OCI-LY7 (cell line): ENCODE data around the gene UBAP1. TPM values are rescaled to one million over a fixed set of nuclear protein-coding genes. Genes with fewer than 3 reads are reported as not detected.
A peak's percentile ranks its signal among the peaks of the same experiment; 100 is the strongest.

ENCODE experiments used
- BruUV-seq: library from RNA; stranded (reverse); fragments of 400-500 nt; replicated peaks from 2 replicates; lab custom pipeline; 2021; lab: Mats Ljungman, UMichigan
- CTCF ChIA-PET: fragments of 300-600 bp; sonication (Branson Sonifier 250); formaldehyde crosslinking; loops from one replicate; lab custom pipeline; 2022; ENCODE audit warnings: antibody characterized with exemption; ENCODE audit not compliant: unreplicated experiment; lab: Charles Lee
- POLR2A ChIA-PET: fragments of 300-600 bp; sonication (Branson Sonifier 250); formaldehyde crosslinking; loops from one replicate; lab custom pipeline; 2022; ENCODE audit warnings: antibody characterized with exemption; lab: Charles Lee
- DNase-seq: peaks from one replicate; pipeline ENCODE4 v3.0.0-alpha.2; 2015; ENCODE audit warnings: low spot score
- H2AFZ ChIP-seq: fragments of 200-600 bp; sonication (generic), shearing (Covaris generic); 2 replicates; pipeline ENCODE4 v1.6.1; 2014; ENCODE audit warnings: mild to moderate bottlenecking, antibody characterized with exemption, low read length, moderate library complexity
- H3K27ac ChIP-seq: fragments of 200-600 bp; sonication (generic); 2 replicates; pipeline ENCODE4 v1.5.1; 2014; ENCODE audit warnings: mixed run types, low read depth, mild to moderate bottlenecking, moderate library complexity, low read length, inconsistent platforms; ENCODE audit not compliant: poor library complexity, severe bottlenecking
- H3K36me3 ChIP-seq: fragments of 200-600 bp; sonication (generic); 2 replicates; pipeline ENCODE4 v1.6.1; 2014; ENCODE audit warnings: mild to moderate bottlenecking, antibody characterized with exemption, low read length, moderate library complexity, mixed read lengths; ENCODE audit not compliant: insufficient read depth
- H3K4me1 ChIP-seq: fragments of 200-600 bp; sonication (generic); 2 replicates; pipeline ENCODE4 v1.5.1; 2014; ENCODE audit warnings: mild to moderate bottlenecking, low read length; ENCODE audit not compliant: insufficient read depth, poor library complexity, severe bottlenecking
- H3K4me2 ChIP-seq: fragments of 200-600 bp; sonication (generic); 2 replicates; pipeline ENCODE4 v1.6.1; 2014; ENCODE audit warnings: mild to moderate bottlenecking, low read length
- H3K4me3 ChIP-seq: fragments of 200-600 bp; sonication (generic); 2 replicates; pipeline ENCODE4 v1.5.1; 2014; ENCODE audit warnings: mild to moderate bottlenecking, low read depth, low read length; ENCODE audit not compliant: poor library complexity, severe bottlenecking
- H3K79me2 ChIP-seq: fragments of 200-600 bp; sonication (generic); 2 replicates; pipeline ENCODE4 v1.6.1; 2016; ENCODE audit warnings: low read depth, mild to moderate bottlenecking, low read length, moderate library complexity, mixed read lengths; ENCODE audit not compliant: insufficient read depth
- H3K9me2 ChIP-seq: fragments of 200-600 bp; sonication (generic); 2 replicates; pipeline ENCODE4 v1.6.1; 2016; ENCODE audit warnings: mild to moderate bottlenecking, low read length, mixed read lengths; ENCODE audit not compliant: insufficient read depth
- H3K9me3 ChIP-seq: fragments of 200-600 bp; sonication (generic); 2 replicates; pipeline ENCODE4 v1.6.1; 2014; ENCODE audit warnings: mild to moderate bottlenecking, mixed run types, low read length, mixed read lengths
- H4K20me1 ChIP-seq: fragments of 200-600 bp; sonication (generic); 2 replicates; pipeline ENCODE4 v1.6.1; 2014; ENCODE audit warnings: mild to moderate bottlenecking, antibody characterized with exemption, low read length, moderate library complexity, mixed read lengths; ENCODE audit not compliant: insufficient read depth
- EZH2phosphoT487 ChIP-seq: fragments of 200-600 bp; sonication (generic); IDR thresholded peaks from 2 replicates; pipeline ENCODE4 v1.6.1; 2018; ENCODE audit warnings: low read depth, borderline replicate concordance, mild to moderate bottlenecking, mixed run types, antibody characterized with exemption, low read length, moderate library complexity, mixed read lengths
- intact Hi-C: fragments of 100-400 bp; cut with micrococcal nuclease; formaldehyde crosslinking; loops from one replicate; pipeline ENCODE4 v1.10.0; 2022; ENCODE audit not compliant: unreplicated experiment
- total RNA-seq, 2 experiments: library from RNA; depleted of rRNA in 1 of 2; stranded (reverse); fragments of >200 nt in 1 of 2; shearing (Covaris generic) in 1 of 2; gene quantifications; 2 replicates each; pipeline ENCODE4 v1.2.3, GENCODE V29; 2014 to 2022
- TF ChIP-seq, protein P1 (sequence below): fragments of 200-600 bp; sonication (generic); conservative IDR thresholded peaks from 2 replicates; pipeline ENCODE4 v1.5.1; 2014; ENCODE audit warnings: mild to moderate bottlenecking, antibody characterized with exemption, low read length, moderate library complexity, mixed read lengths

UBAP1 gene
- total RNA-seq, 2 experiments from 2014 or later: 12.4 to 22.4 TPM

DNA sequence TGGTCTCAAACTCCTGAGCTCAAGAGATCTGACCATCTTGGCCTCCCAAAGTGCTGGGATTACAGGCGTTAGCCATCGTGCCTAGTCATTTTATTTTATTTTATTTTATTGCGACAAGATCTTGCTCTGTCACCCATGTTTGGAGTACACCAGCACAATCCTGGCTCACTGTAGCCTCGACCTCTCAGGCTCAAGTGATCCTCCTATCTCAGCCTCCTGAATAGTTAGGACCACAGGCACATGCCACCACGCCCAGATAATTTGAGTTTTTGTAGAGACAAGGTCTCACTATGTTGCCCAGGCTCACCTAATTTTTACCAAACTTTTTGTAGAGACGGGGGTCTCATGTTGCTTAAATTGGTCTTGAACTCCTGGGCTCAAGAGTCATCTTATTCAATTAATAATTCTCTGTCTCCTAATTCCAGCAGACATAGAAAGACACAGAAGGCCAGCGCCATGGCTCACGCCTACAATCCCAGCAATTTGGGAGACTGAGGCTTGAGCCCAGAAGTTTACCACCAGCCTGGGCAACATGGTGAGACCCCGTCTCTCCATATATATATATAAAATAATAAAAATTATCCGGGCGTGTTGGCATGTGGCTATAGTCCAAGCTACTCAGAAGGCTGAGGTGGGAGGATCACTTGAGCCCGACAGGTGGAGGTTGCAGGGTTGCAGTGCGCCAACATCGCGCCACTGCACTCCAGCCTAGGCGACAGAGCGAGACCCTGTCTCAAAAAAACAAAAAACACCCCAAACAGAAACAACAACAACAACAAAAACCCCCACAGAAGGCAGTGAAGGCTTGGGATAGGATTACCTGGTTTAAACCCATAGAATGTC is 1.0 kb upstream of the UBAP1 start:
- Histone ChIP-seq H3K36me3 (no peaks in the 10 kb centered on the region), H3K27ac (peak overlapping the region; percentile 44), H3K9me3 (no peaks in the 10 kb centered on the region), H3K4me2 (peak overlapping the region; percentile 76), H2AFZ (peak overlapping the region; percentile 95), H3K4me1 (peaks cover 19% of the 10 kb centered on the region), H3K79me2 (peaks cover 39% of the 10 kb centered on the region), H3K4me3 (peak overlapping the region; percentile 96), H4K20me1 (no peaks in the 10 kb centered on the region), H3K9me2 (no peaks in the 10 kb centered on the region)
- ChIA-PET CTCF (no interaction called here), POLR2A (interaction anchor here (0.5 to 1.3 kb wide), 9 partner anchors 7 to 947 kb away, joined by 3 to 8 read pairs (median 4); no protein-coding TSS in a partner anchor)
- intact Hi-C loops: loop anchor here (2.0 kb wide), 1 partner anchor 129 kb away; the partner anchor contains the start of gene UBAP2
- DNase-seq: peak; percentile 14
- TF ChIP-seq, protein P1, sequence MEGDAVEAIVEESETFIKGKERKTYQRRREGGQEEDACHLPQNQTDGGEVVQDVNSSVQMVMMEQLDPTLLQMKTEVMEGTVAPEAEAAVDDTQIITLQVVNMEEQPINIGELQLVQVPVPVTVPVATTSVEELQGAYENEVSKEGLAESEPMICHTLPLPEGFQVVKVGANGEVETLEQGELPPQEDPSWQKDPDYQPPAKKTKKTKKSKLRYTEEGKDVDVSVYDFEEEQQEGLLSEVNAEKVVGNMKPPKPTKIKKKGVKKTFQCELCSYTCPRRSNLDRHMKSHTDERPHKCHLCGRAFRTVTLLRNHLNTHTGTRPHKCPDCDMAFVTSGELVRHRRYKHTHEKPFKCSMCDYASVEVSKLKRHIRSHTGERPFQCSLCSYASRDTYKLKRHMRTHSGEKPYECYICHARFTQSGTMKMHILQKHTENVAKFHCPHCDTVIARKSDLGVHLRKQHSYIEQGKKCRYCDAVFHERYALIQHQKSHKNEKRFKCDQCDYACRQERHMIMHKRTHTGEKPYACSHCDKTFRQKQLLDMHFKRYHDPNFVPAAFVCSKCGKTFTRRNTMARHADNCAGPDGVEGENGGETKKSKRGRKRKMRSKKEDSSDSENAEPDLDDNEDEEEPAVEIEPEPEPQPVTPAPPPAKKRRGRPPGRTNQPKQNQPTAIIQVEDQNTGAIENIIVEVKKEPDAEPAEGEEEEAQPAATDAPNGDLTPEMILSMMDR: no peak
- no peak for TF ChIP-seq EZH2phosphoT487
- no TSS peak for BruUV-seq

DNA sequence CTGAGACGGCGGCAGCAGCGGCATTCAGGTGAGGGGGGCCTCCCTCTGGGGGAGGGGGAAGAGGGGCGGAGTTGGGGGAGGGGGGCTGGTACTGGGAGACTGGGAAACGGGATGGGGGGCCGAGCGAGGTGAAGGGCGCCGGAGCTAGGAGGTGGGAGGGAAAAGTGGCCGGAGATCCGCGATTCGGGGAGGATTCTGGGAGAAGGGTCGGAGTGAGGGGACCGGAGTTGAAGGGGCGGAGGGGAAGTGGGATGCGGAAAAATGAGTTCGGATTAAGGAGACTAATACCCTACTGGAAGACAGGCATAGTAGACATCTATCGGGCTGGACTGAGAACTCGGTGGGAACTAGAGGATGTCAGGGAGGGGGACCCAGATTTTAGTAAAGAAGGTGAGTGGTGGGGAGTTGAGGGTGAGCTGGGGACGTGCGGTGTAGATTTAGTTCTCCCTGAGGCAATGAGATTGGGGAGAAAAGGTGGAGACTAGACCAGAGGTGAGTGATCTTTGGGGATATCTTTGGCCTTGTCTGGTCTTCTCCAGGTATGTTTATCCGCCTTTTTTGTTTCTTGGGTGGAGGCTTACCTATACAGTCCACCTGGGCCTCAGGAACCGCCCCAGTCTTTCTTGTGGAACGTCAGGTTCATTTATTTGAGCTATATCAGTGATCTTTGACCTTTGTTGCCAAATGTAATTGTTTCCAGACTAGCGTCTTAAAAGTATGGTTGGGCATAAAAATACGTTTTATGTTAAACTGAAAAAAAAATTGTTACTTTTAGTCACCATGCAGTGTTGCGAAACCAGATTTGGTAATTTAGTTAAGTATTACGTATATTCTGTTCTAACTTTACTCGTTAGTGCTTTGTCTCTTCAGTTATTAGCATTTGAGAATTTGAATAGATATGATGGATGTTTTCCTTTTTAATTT is 632 bp downstream of the UBAP1 start:
- Histone ChIP-seq H4K20me1 (no peaks in the 10 kb centered on the region), H3K4me3 (peak overlapping the region; percentile 96), H3K27ac (peak overlapping the region; percentile 44), H3K36me3 (peaks cover 9% of the 10 kb centered on the region), H3K79me2 (peaks cover 53% of the 10 kb centered on the region), H3K4me1 (peaks cover 19% of the 10 kb centered on the region), H3K4me2 (peak overlapping the region; percentile 76), H2AFZ (peak overlapping the region; percentile 95), H3K9me3 (no peaks in the 10 kb centered on the region), H3K9me2 (no peaks in the 10 kb centered on the region)
- no TSS peak for BruUV-seq
- TF ChIP-seq, protein P1: no peak
- no peak for TF ChIP-seq EZH2phosphoT487
- peak; percentile 33 for DNase-seq
- intact Hi-C loops: loop anchor here (2.0 kb wide), 1 partner anchor 131 kb away; the partner anchor contains the start of gene UBAP2
- ChIA-PET POLR2A (interaction anchor here (0.5 to 1.3 kb wide), 9 partner anchors 9 to 1628 kb away, joined by 3 to 8 read pairs (median 5); no protein-coding TSS in a partner anchor), CTCF (interaction anchor here (0.5 to 0.6 kb wide), 2 partner anchors 23 to 72 kb away, joined by 3 to 5 read pairs; no protein-coding TSS in a partner anchor)
